HepG2 (cell line): Measurements from ENCODE around the gene PDLIM4. TPM values are rescaled to one million over a fixed set of nuclear protein-coding genes. Genes with fewer than 3 reads are reported as not detected.

Experiments
- FOXC1 ChIP-seq: sonication (generic); formaldehyde crosslinking; IDR thresholded peaks from 2 replicates; pipeline ENCODE4 v1.8.0; 2022; ENCODE audit warnings: mild to moderate bottlenecking, missing genetic modification reagents, borderline replicate concordance
- HNF4A ChIP-seq: sonication (generic); formaldehyde crosslinking; IDR thresholded peaks from 2 replicates; pipeline ENCODE4 v1.4.0; 2020; ENCODE audit warnings: missing genetic modification reagents
- KDM1A ChIP-seq: IDR thresholded peaks from 2 replicates; pipeline ENCODE4 v1.6.1; 2016; ENCODE audit warnings: missing compliant biosample characterization
- KDM6A ChIP-seq: IDR thresholded peaks from 2 replicates; pipeline ENCODE4 v1.6.1; 2016; ENCODE audit warnings: low read depth
- KLF16 ChIP-seq, 2 experiments: sonication (generic) in 1 of 2; formaldehyde crosslinking in 1 of 2; IDR thresholded peaks; 2 replicates each; pipeline versions ENCODE4 v1.6.1 to v1.8.0; 2016 to 2023; ENCODE audit warnings: missing genetic modification reagents in 2 of 2, missing compliant biosample characterization in 1 of 2
- SRY ChIP-seq: sonication (generic); formaldehyde crosslinking; IDR thresholded peaks from 2 replicates; pipeline ENCODE4 v1.8.0; 2022; ENCODE audit warnings: mild to moderate bottlenecking, missing genetic modification reagents
- THAP11 ChIP-seq: IDR thresholded peaks from 2 replicates; pipeline ENCODE4 v1.6.1; 2016; ENCODE audit warnings: missing biosample characterization, missing genetic modification reagents
- ZNF124 ChIP-seq: sonication (generic); formaldehyde crosslinking; IDR thresholded peaks from 2 replicates; pipeline ENCODE4 v1.4.0; 2020; ENCODE audit warnings: missing genetic modification reagents
- ZNF614 ChIP-seq: IDR thresholded peaks from 2 replicates; pipeline ENCODE4 v1.6.1; 2018; ENCODE audit warnings: missing biosample characterization, missing genetic modification reagents, inconsistent platforms, borderline replicate concordance
- polyA plus RNA-seq, 8 experiments: library from polyadenylated mRNA; depleted of rRNA in 3 of 8; stranded (reverse) in 7 of 8; unstranded in 1 of 8; fragments of >200 nt; fragmentation: Illumina TruSeq in 4 of 8; extraction: Trizol in 4 of 8; gene quantifications; 2 replicates each; pipeline versions ENCODE4 v1.2.1 to v1.2.3, GENCODE V29; 2011 to 2016; ENCODE audit warnings: low read depth in 4 of 8, missing spikeins in 1 of 8, mixed read lengths in 1 of 8; ENCODE audit not compliant: insufficient read depth in 1 of 8
- total RNA-seq, 5 experiments: library from RNA; depleted of rRNA; stranded (reverse); fragments of >200 nt; fragmentation: Illumina TruSeq; extraction: Trizol; gene quantifications; 2 replicates each; pipeline ENCODE4 v1.2.3, GENCODE V29; 2016; ENCODE audit warnings: low read depth in 1 of 5
- TF ChIP-seq, protein P1 (sequence below): sonication (generic); formaldehyde crosslinking; IDR thresholded peaks from 2 replicates; pipeline ENCODE4 v1.4.0; 2020; ENCODE audit warnings: missing genetic modification reagents, borderline replicate concordance
- TF ChIP-seq, protein P2 (sequence below): IDR thresholded peaks from 2 replicates; pipeline ENCODE4 v1.6.1; 2016; ENCODE audit warnings: mild to moderate bottlenecking
- TF ChIP-seq, protein P3 (sequence below): sonication (generic); formaldehyde crosslinking; conservative IDR thresholded peaks from 2 replicates; pipeline ENCODE4 v1.8.1; 2023; ENCODE audit warnings: missing genetic modification reagents
- TF ChIP-seq, protein P4 (sequence below): sonication (generic); formaldehyde crosslinking; IDR thresholded peaks from 2 replicates; pipeline ENCODE4 v1.4.0; 2020; ENCODE audit warnings: missing genetic modification reagents
- TF ChIP-seq, protein P5 (sequence below): sonication (generic); formaldehyde crosslinking; conservative IDR thresholded peaks from 2 replicates; pipeline ENCODE4 v1.4.0; 2020; ENCODE audit warnings: missing genetic modification reagents
- TF ChIP-seq, protein P6 (sequence below): sonication (generic); formaldehyde crosslinking; IDR thresholded peaks from 2 replicates; pipeline ENCODE4 v1.4.0; 2020; ENCODE audit warnings: missing genetic modification reagents

PDLIM4 gene
- total and polyA plus RNA-seq, 2 of the 13 experiments (the other 11 are each of a cell fraction or from before 2014, with no cell fraction given): 1.1 to 2.3 TPM

DNA sequence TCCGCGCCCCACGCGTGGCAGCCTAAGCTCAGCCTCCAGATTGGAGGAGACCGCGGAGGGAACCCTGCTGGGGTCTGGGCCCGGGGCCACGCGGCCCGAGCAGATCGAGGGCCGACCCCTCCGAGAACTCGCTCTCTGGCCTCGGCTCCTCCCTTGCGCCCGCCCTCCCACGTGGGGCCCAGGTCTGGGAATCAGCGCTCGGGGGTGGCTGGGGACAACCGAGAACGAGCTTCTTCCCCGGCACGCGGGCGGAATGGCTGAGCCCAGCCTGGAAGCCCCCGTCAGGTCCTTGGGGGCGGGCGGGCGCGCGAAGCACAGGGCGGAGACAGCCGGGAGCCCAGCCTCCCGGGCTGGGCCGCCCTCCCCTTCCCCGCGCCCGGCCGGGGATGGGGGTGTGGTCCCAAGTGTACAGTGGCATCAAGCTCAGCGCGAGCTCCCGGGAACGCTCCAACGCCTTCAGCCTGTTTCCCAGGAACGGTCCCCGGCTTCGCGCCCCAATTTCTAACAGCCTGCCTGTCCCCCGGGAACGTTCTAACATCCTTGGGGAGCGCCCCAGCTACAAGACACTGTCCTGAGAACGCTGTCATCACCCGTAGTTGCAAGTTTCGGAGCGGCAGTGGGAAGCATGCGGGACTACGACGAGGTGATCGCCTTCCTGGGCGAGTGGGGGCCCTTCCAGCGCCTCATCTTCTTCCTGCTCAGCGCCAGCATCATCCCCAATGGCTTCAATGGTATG is 36.7 kb downstream of the PDLIM4 start, which contains the start of gene SLC22A4 (continued):
- TF ChIP-seq, protein P1, sequence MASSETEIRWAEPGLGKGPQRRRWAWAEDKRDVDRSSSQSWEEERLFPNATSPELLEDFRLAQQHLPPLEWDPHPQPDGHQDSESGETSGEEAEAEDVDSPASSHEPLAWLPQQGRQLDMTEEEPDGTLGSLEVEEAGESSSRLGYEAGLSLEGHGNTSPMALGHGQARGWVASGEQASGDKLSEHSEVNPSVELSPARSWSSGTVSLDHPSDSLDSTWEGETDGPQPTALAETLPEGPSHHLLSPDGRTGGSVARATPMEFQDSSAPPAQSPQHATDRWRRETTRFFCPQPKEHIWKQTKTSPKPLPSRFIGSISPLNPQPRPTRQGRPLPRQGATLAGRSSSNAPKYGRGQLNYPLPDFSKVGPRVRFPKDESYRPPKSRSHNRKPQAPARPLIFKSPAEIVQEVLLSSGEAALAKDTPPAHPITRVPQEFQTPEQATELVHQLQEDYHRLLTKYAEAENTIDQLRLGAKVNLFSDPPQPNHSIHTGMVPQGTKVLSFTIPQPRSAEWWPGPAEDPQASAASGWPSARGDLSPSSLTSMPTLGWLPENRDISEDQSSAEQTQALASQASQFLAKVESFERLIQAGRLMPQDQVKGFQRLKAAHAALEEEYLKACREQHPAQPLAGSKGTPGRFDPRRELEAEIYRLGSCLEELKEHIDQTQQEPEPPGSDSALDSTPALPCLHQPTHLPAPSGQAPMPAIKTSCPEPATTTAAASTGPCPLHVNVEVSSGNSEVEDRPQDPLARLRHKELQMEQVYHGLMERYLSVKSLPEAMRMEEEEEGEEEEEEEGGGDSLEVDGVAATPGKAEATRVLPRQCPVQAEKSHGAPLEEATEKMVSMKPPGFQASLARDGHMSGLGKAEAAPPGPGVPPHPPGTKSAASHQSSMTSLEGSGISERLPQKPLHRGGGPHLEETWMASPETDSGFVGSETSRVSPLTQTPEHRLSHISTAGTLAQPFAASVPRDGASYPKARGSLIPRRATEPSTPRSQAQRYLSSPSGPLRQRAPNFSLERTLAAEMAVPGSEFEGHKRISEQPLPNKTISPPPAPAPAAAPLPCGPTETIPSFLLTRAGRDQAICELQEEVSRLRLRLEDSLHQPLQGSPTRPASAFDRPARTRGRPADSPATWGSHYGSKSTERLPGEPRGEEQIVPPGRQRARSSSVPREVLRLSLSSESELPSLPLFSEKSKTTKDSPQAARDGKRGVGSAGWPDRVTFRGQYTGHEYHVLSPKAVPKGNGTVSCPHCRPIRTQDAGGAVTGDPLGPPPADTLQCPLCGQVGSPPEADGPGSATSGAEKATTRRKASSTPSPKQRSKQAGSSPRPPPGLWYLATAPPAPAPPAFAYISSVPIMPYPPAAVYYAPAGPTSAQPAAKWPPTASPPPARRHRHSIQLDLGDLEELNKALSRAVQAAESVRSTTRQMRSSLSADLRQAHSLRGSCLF (CRISPR knock-in tag): 0 out of 2 replicates have a peak, but pooled peaks have one; percentile 22
- 0 out of 2 replicates have a peak, but pooled peaks have one; percentile 36 for TF ChIP-seq KDM1A (CRISPR knock-in tag)
- TF ChIP-seq, protein P2, sequence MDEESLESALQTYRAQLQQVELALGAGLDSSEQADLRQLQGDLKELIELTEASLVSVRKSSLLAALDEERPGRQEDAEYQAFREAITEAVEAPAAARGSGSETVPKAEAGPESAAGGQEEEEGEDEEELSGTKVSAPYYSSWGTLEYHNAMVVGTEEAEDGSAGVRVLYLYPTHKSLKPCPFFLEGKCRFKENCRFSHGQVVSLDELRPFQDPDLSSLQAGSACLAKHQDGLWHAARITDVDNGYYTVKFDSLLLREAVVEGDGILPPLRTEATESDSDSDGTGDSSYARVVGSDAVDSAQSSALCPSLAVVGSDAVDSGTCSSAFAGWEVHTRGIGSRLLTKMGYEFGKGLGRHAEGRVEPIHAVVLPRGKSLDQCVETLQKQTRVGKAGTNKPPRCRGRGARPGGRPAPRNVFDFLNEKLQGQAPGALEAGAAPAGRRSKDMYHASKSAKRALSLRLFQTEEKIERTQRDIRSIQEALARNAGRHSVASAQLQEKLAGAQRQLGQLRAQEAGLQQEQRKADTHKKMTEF: peak; percentile 66; the same call in 1 of the 2 replicates
- TF ChIP-seq, protein P3, sequence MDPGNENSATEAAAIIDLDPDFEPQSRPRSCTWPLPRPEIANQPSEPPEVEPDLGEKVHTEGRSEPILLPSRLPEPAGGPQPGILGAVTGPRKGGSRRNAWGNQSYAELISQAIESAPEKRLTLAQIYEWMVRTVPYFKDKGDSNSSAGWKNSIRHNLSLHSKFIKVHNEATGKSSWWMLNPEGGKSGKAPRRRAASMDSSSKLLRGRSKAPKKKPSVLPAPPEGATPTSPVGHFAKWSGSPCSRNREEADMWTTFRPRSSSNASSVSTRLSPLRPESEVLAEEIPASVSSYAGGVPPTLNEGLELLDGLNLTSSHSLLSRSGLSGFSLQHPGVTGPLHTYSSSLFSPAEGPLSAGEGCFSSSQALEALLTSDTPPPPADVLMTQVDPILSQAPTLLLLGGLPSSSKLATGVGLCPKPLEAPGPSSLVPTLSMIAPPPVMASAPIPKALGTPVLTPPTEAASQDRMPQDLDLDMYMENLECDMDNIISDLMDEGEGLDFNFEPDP: 0 out of 2 replicates have a peak, but pooled peaks have one; percentile 75
- 0 out of 2 replicates have a peak, but pooled peaks have one; percentile 24 for TF ChIP-seq FOXC1 (CRISPR knock-in tag)
- TF ChIP-seq ZNF124 (CRISPR knock-in tag): peak; percentile 45
- TF ChIP-seq, protein P4, sequence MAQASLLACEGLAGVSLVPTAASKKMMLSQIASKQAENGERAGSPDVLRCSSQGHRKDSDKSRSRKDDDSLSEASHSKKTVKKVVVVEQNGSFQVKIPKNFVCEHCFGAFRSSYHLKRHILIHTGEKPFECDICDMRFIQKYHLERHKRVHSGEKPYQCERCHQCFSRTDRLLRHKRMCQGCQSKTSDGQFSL (CRISPR knock-in tag): peak; percentile 64; the same call in 1 of the 2 replicates
- no peak for TF ChIP-seq HNF4A (CRISPR knock-in tag)
- peak; percentile 66 for TF ChIP-seq SRY (CRISPR knock-in tag)
- 0 out of 4 replicates have a peak, but pooled peaks of 1 of the 2 experiments have one; percentile 41 for TF ChIP-seq KLF16 (CRISPR knock-in tag; IDR thresholded peaks at IDR 0.05)
- 0 out of 2 replicates have a peak, but pooled peaks have one; percentile 10 for TF ChIP-seq ZNF614
- TF ChIP-seq THAP11 (CRISPR knock-in tag): 0 out of 2 replicates have a peak, but pooled peaks have one; percentile 25
- TF ChIP-seq, protein P5, sequence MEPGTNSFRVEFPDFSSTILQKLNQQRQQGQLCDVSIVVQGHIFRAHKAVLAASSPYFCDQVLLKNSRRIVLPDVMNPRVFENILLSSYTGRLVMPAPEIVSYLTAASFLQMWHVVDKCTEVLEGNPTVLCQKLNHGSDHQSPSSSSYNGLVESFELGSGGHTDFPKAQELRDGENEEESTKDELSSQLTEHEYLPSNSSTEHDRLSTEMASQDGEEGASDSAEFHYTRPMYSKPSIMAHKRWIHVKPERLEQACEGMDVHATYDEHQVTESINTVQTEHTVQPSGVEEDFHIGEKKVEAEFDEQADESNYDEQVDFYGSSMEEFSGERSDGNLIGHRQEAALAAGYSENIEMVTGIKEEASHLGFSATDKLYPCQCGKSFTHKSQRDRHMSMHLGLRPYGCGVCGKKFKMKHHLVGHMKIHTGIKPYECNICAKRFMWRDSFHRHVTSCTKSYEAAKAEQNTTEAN (CRISPR knock-in tag): peak; percentile 65
- TF ChIP-seq, protein P6, sequence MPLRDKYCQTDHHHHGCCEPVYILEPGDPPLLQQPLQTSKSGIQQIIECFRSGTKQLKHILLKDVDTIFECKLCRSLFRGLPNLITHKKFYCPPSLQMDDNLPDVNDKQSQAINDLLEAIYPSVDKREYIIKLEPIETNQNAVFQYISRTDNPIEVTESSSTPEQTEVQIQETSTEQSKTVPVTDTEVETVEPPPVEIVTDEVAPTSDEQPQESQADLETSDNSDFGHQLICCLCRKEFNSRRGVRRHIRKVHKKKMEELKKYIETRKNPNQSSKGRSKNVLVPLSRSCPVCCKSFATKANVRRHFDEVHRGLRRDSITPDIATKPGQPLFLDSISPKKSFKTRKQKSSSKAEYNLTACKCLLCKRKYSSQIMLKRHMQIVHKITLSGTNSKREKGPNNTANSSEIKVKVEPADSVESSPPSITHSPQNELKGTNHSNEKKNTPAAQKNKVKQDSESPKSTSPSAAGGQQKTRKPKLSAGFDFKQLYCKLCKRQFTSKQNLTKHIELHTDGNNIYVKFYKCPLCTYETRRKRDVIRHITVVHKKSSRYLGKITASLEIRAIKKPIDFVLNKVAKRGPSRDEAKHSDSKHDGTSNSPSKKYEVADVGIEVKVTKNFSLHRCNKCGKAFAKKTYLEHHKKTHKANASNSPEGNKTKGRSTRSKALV (CRISPR knock-in tag): peak; percentile 90; the same call in 1 of the 2 replicates
- TF ChIP-seq KDM6A: no peak
